BLaER1 treated with 17β-estradiol and CSF1 and Interleukin-3, amounts not matched to agents 10 nM and 100 nM (cell line): ENCODE results near the gene VAPA.

ENCODE experiments used
- H3K27ac ChIP-seq, 11 experiments: shearing (Covaris generic); formaldehyde crosslinking; 2 replicates each; pipeline ENCODE4 v1.8.1; 2022
- H3K27me3 ChIP-seq, 11 experiments: shearing (Covaris generic); formaldehyde crosslinking; 2 replicates each; pipeline ENCODE4 v1.8.1; 2022
- H3K36me3 ChIP-seq, 11 experiments: shearing (Covaris generic); formaldehyde crosslinking; 2 replicates each; pipeline ENCODE4 v1.8.1; 2022
- H3K4me1 ChIP-seq, 10 experiments: shearing (Covaris generic); formaldehyde crosslinking; 2 replicates each; pipeline ENCODE4 v1.8.1; 2022
- H3K4me2 ChIP-seq, 11 experiments: shearing (Covaris generic); formaldehyde crosslinking; 2 replicates each; pipeline ENCODE4 v1.8.1; 2022
- H3K4me3 ChIP-seq, 10 experiments: shearing (Covaris generic); formaldehyde crosslinking; 2 replicates each; pipeline ENCODE4 v1.8.1; 2022
- H3K9ac ChIP-seq, 11 experiments: shearing (Covaris generic); formaldehyde crosslinking; 2 replicates each; pipeline ENCODE4 v1.8.1; 2022
- H3K9me3 ChIP-seq, 11 experiments: shearing (Covaris generic); formaldehyde crosslinking; replicated peaks in 1 of 11; 2 replicates each; pipeline ENCODE4 v1.8.1; 2022
- H4K20me1 ChIP-seq, 11 experiments: shearing (Covaris generic); formaldehyde crosslinking; 2 replicates each; pipeline ENCODE4 v1.8.1; 2022
- Cebpa-rat ChIP-seq, 11 experiments: shearing (Covaris generic); IDR thresholded peaks; 2 replicates each; pipeline ENCODE4 v1.8.1; 2022

Gene VAPA

DNA sequence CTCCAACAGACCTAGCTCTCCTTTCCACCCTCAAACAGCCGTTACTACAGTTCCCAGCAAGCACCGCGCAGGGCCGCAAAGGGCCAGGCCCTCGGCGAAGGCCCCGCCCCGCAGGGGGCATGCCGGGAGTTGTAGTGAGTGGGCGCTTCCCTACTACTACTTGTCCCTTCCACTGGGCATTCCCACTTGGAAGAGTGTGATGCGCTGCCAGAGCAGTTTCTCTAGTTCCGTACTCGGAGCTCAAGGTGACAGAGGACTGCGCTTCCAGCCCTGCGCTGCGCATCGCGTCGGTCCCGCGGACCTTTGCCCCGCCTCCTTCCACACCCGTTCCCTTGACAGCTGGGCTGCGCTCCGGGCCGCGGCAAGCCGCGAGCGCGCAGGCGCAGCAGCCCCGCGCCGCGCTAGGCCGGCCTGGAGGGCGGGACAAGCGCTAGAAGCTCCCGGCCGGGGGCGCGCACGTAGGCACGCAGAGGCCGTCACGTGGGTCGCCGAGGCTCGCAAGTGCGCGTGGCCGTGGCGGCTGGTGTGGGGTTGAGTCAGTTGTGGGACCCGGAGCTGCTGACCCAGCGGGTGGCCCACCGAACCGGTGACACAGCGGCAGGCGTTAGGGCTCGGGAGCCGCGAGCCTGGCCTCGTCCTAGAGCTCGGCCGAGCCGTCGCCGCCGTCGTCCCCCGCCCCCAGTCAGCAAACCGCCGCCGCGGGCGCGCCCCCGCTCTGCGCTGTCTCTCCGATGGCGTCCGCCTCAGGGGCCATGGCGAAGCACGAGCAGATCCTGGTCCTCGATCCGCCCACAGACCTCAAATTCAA lies at the start of gene VAPA:
TSS of gene VAPA (plus strand) at position 491 of the 808 bp plus-strand sequence. CDS start at position 732, 241 bp downstream.
- Histone ChIP-seq H3K4me2 (peak within 1 kb of the TSS; percentile 71 to 92 (median 86)), H3K27me3 (no peaks in the 10 kb centered on the region), H3K27ac (peak within 1 kb of the TSS; percentile 94 to 100 (median 99)), H3K9me3 (peaks cover 0 to 8% (median 6%) of the 10 kb centered on the region in 11 experiments; a peak in 11 of 22 replicates), H3K4me1 (peaks cover 30 to 38% (median 34%) of the 10 kb centered on the region in 10 experiments), H4K20me1 (peaks cover 40 to 43% (median 42%) of the 10 kb centered on the region in 11 experiments), H3K9ac (peak within 1 kb of the TSS; percentile 94 to 100 (median 98)), H3K36me3 (0 out of 22 replicates have a peak, but pooled peaks cover 0 to 2% (median 0%) of the 10 kb centered on the region in 11 experiments), H3K4me3 (peak within 1 kb of the TSS; percentile 89 to 99 (median 98))
- no peak for TF ChIP-seq Cebpa-rat (IDR thresholded peaks at IDR 0.05)

DNA sequence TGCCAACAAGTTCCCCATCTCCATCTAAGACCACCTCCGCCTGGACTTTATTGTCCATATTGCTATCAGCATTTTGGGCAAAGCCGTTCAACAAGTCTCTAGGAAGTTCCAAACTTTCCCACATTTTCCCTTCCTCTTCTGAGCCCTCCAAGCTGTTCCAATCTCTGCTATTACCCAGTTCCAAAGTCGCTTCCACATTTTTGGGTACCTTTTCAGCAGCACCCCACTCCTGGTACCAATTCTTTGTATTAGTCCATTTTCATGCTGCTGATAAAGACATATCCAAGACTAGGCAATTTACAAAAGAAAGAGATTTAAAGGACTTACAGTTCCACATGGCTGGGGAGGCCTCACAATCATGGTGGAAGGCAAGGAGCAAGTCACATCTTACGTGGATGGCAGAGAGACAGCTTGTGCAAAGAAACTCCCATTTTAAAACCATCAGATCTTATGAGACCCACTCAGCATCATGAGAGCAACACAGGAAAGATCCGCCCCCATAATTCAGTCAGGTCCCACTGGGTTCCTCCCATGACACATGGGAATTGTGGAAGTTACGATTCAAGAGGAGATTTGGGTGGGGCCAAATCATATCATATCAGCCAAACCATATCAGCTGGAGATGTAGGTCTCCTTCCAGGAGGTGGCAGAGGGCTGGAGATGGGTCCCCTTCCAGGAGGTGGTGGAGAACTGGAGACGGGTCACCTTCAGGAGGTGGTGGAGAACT lies 47.9 kb upstream of the VAPA start:
- Histone ChIP-seq H3K4me2 (peak overlapping the region in 2 of 11 experiments; percentile 17 to 37; a peak in 1 of 22 replicates), H3K4me1 (peaks cover 7 to 39% (median 22%) of the 10 kb centered on the region in 10 experiments; a peak in 19 of 20 replicates), H3K27me3 (no peaks in the 10 kb centered on the region), H3K4me3 (no peak overlapping the region), H3K36me3 (peaks cover 0 to 38% (median 0%) of the 10 kb centered on the region in 11 experiments; a peak in 6 of 22 replicates), H3K9me3 (peaks cover 24 to 31% (median 27%) of the 10 kb centered on the region in 11 experiments), H3K9ac (no peak overlapping the region), H3K27ac (no peak overlapping the region), H4K20me1 (no peaks in the 10 kb centered on the region)
- no peak for TF ChIP-seq Cebpa-rat (IDR thresholded peaks at IDR 0.05)

- peaks cover 0 to 31% (median 0%) of the 10 kb centered on the region in 11 experiments; a peak in 5 of 22 replicates for H3K36me3 ChIP-seq
- H3K4me2 ChIP-seq, result peak overlapping the region in 2 of 11 experiments; percentile 17 to 37; a peak in 2 of 22 replicates
- peaks cover 7 to 44% (median 22%) of the 10 kb centered on the region in 10 experiments; a peak in 19 of 20 replicates for H3K4me1 ChIP-seq
- H3K4me3 ChIP-seq, result no peak overlapping the region
- no peak overlapping the region for H3K27ac ChIP-seq
- H3K27me3 ChIP-seq, result no peaks in the 10 kb centered on the region
- H4K20me1 ChIP-seq, result no peaks in the 10 kb centered on the region
- no peak overlapping the region for H3K9ac ChIP-seq
- H3K9me3 ChIP-seq, result peaks cover 24 to 31% (median 27%) of the 10 kb centered on the region in 11 experiments
- no peak for TF ChIP-seq Cebpa-rat (IDR thresholded peaks at IDR 0.05)
Measured at GRCh38 chr18:9866627-9867026, 47.2 kb upstream of the VAPA start.

- H3K36me3 ChIP-seq, result peaks cover 0 to 26% (median 0%) of the 10 kb centered on the region in 11 experiments; a peak in 5 of 22 replicates
- peaks cover 24 to 31% (median 27%) of the 10 kb centered on the region in 11 experiments for H3K9me3 ChIP-seq
- TF ChIP-seq Cebpa-rat (IDR thresholded peaks at IDR 0.05), result no peak
- peak overlapping the region in 2 of 11 experiments; percentile 17 to 37; a peak in 2 of 22 replicates for H3K4me2 ChIP-seq
- H3K27me3 ChIP-seq, result no peaks in the 10 kb centered on the region
- H3K4me3 ChIP-seq, result no peak overlapping the region
- H3K27ac ChIP-seq, result no peak overlapping the region
- no peak overlapping the region for H3K9ac ChIP-seq
- peaks cover 7 to 44% (median 22%) of the 10 kb centered on the region in 10 experiments; a peak in 19 of 20 replicates for H3K4me1 ChIP-seq
- no peaks in the 10 kb centered on the region for H4K20me1 ChIP-seq
Measured at GRCh38 chr18:9867071-9867594, 46.7 kb upstream of the VAPA start.

GRCh38 chr18:9868857-9869714 lies 44.7 kb upstream of the VAPA start:
- H3K4me1 ChIP-seq, result peaks cover 0 to 44% (median 17%) of the 10 kb centered on the region in 10 experiments; a peak in 13 of 20 replicates
- H3K9me3 ChIP-seq, result peaks cover 24 to 31% (median 27%) of the 10 kb centered on the region in 11 experiments
- peak overlapping the region in 6 of 11 experiments; percentile 28 to 77 (median 59); a peak in 12 of 22 replicates for H3K4me2 ChIP-seq
- H3K36me3 ChIP-seq, result peaks cover 0 to 7% (median 0%) of the 10 kb centered on the region in 11 experiments; a peak in 1 of 22 replicates
- H3K9ac ChIP-seq, result peak overlapping the region in 1 of 11 experiments; percentile 16; a peak in 1 of 22 replicates
- H3K27me3 ChIP-seq, result no peaks in the 10 kb centered on the region
- no peak overlapping the region; a peak in 1 of 20 replicates for H3K4me3 ChIP-seq
- no peaks in the 10 kb centered on the region for H4K20me1 ChIP-seq
- H3K27ac ChIP-seq, result peak overlapping the region in 8 of 11 experiments; percentile 23 to 70 (median 47); a peak in 10 of 22 replicates
- no peak for TF ChIP-seq Cebpa-rat (IDR thresholded peaks at IDR 0.05)

GRCh38 chr18:9869715-9870430 lies 43.9 kb upstream of the VAPA start:
- Histone ChIP-seq H3K9ac (0 out of 22 replicates have a peak overlapping the region, but pooled peaks of 1 of the 11 experiments have one; percentile 16), H4K20me1 (no peaks in the 10 kb centered on the region), H3K9me3 (peaks cover 21 to 27% (median 25%) of the 10 kb centered on the region in 11 experiments), H3K27me3 (no peaks in the 10 kb centered on the region), H3K4me2 (peak overlapping the region in 7 of 11 experiments; percentile 7 to 77 (median 55); a peak in 13 of 22 replicates), H3K36me3 (peaks cover 0 to 4% (median 0%) of the 10 kb centered on the region in 11 experiments; a peak in 1 of 22 replicates), H3K4me3 (no peak overlapping the region; a peak in 1 of 20 replicates), H3K27ac (peak overlapping the region in 9 of 11 experiments; percentile 23 to 70 (median 44); a peak in 15 of 22 replicates), H3K4me1 (peaks cover 0 to 44% (median 17%) of the 10 kb centered on the region in 10 experiments; a peak in 13 of 20 replicates)
- TF ChIP-seq Cebpa-rat (IDR thresholded peaks at IDR 0.05), result no peak

DNA sequence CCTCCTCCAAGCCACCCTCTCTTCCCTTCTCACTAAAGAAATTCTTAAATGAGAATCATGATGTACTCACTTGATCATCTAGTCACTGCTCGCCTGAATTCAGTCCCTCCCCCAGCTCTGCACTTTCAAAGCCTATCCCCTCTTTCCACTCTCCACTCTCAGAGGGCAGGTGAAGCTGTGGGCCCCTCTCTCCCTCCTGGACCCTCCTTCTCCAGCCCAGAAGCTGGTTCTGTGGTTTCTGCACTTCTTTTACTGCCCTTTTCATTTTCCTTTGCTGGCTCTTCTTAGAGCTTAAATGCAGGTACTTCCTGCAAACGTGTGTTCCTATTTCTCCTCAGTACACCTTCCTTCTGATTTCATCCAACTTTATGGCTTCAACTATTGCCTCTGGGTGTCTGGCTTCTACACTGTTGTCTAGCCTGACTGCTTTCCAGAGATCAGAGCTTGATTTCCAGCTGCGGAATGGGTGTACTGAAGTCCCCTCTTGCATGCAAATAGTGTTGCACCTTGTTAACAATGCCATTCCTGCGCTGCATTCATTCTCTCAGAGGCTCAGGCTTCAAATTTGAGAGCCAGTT lies 43.3 kb upstream of the VAPA start:
- H3K4me3 ChIP-seq, result no peak overlapping the region
- H3K4me2 ChIP-seq, result peak overlapping the region in 5 of 11 experiments; percentile 49 to 77 (median 63); a peak in 9 of 22 replicates
- H3K36me3 ChIP-seq, result no peaks in the 10 kb centered on the region; a peak in 1 of 22 replicates
- H4K20me1 ChIP-seq, result no peaks in the 10 kb centered on the region
- peaks cover 14 to 21% (median 19%) of the 10 kb centered on the region in 11 experiments for H3K9me3 ChIP-seq
- H3K4me1 ChIP-seq, result peaks cover 0 to 44% (median 17%) of the 10 kb centered on the region in 10 experiments; a peak in 13 of 20 replicates
- TF ChIP-seq Cebpa-rat (IDR thresholded peaks at IDR 0.05), result no peak
- no peak overlapping the region; a peak in 1 of 22 replicates for H3K9ac ChIP-seq
- H3K27me3 ChIP-seq, result no peaks in the 10 kb centered on the region
- peak overlapping the region in 8 of 11 experiments; percentile 23 to 70 (median 47); a peak in 13 of 22 replicates for H3K27ac ChIP-seq
